Renal cortical epithelial cell (primary cell): ENCODE data around the gene CD300LB. TPM values are rescaled to one million over a fixed set of nuclear protein-coding genes. Genes with fewer than 3 reads are reported as not detected.

Experiments used
- DNase-seq: peaks from one replicate; pipeline ENCODE4 v3.0.0-alpha.2; 2011; ENCODE audit warnings: low read depth
- total RNA-seq: library from RNA; depleted of rRNA; stranded (reverse); fragments of >200 nt; gene quantifications from 2 replicates; pipeline ENCODE4 v1.2.3, GENCODE V29; 2014

Gene CD300LB
- total RNA-seq, 1 donor from 2014 or later = not detected

- no peak for DNase-seq
Measured at GRCh38 chr17:74549343-74549742, 18.1 kb upstream of the CD300LB start.

GRCh38 chr17:74547736-74548135 lies 16.5 kb upstream of the CD300LB start:
- DNase-seq = no peak

GRCh38 chr17:74547264-74547663 lies 16.0 kb upstream of the CD300LB start:
- DNase-seq = no peak

- DNase-seq = no peak
Measured at GRCh38 chr17:74546586-74546985, 15.3 kb upstream of the CD300LB start.

- no peak for DNase-seq
Measured at GRCh38 chr17:74545843-74546230, 14.6 kb upstream of the CD300LB start, which contains the start of gene CD300C. TSS of gene CD300C (minus strand) at chr17:74546115. CDS start at chr17:74545782, 333 bp downstream.

GRCh38 chr17:74544991-74545842 lies 13.9 kb upstream of the CD300LB start:
- DNase-seq = no peak

GRCh38 chr17:74543891-74544760 lies 12.9 kb upstream of the CD300LB start:
- DNase-seq = no peak

GRCh38 chr17:74543406-74543805 lies 12.1 kb upstream of the CD300LB start:
- no peak for DNase-seq

GRCh38 chr17:74542727-74543383 lies 11.6 kb upstream of the CD300LB start:
- no peak for DNase-seq

- DNase-seq = no peak
Measured at GRCh38 chr17:74542166-74542565, 10.9 kb upstream of the CD300LB start.

GRCh38 chr17:74541176-74542111 lies 10.2 kb upstream of the CD300LB start:
- no peak for DNase-seq

- DNase-seq = no peak
Measured at GRCh38 chr17:74539281-74539820, 8.1 kb upstream of the CD300LB start.

- DNase-seq = no peak
Measured at GRCh38 chr17:74536890-74537289, 5.6 kb upstream of the CD300LB start.

GRCh38 chr17:74532115-74532514 lies 840 bp upstream of the CD300LB start:
- no peak for DNase-seq

GRCh38 chr17:74530831-74531150 lies 484 bp downstream of the CD300LB start:
- DNase-seq = no peak

- DNase-seq = no peak
Measured at GRCh38 chr17:74529243-74529642, 2.0 kb downstream of the CD300LB start.

GRCh38 chr17:74528491-74529199 lies 2.6 kb downstream of the CD300LB start:
- DNase-seq = no peak

- no peak for DNase-seq
Measured at GRCh38 chr17:74527756-74528155, 3.5 kb downstream of the CD300LB start.

GRCh38 chr17:74527081-74527480 lies 4.2 kb downstream of the CD300LB start:
- no peak for DNase-seq

- DNase-seq = no peak
Measured at GRCh38 chr17:74526681-74527080, 4.6 kb downstream of the CD300LB start.
